Activated CD8-positive, alpha-beta memory T cell treated with anti-CD3 and anti-CD28 coated beads for 36 hours (primary cell): ENCODE measurements around the gene PLD1. TPM values are rescaled to one million over a fixed set of nuclear protein-coding genes. Genes with fewer than 3 reads are reported as not detected.

Experiments
- CTCF ChIA-PET: fragments of 350-600 bp; sonication (Branson Sonifier 250); formaldehyde crosslinking; loops from one replicate; lab custom pipeline; 2021; ENCODE audit warnings: antibody characterized with exemption; lab: Charles Lee
- POLR2A ChIA-PET: fragments of 350-600 bp; sonication (Branson Sonifier 250); formaldehyde crosslinking; loops from one replicate; lab custom pipeline; 2021; ENCODE audit warnings: antibody characterized with exemption; lab: Charles Lee
- total RNA-seq, 2 experiments: library from RNA; stranded (reverse); gene quantifications; one replicate each; pipeline ENCODE4 v1.2.3, GENCODE V29; 2021

Gene PLD1
- total RNA-seq, 2 experiments from 2014 or later: 0.19 to 0.80 TPM

DNA sequence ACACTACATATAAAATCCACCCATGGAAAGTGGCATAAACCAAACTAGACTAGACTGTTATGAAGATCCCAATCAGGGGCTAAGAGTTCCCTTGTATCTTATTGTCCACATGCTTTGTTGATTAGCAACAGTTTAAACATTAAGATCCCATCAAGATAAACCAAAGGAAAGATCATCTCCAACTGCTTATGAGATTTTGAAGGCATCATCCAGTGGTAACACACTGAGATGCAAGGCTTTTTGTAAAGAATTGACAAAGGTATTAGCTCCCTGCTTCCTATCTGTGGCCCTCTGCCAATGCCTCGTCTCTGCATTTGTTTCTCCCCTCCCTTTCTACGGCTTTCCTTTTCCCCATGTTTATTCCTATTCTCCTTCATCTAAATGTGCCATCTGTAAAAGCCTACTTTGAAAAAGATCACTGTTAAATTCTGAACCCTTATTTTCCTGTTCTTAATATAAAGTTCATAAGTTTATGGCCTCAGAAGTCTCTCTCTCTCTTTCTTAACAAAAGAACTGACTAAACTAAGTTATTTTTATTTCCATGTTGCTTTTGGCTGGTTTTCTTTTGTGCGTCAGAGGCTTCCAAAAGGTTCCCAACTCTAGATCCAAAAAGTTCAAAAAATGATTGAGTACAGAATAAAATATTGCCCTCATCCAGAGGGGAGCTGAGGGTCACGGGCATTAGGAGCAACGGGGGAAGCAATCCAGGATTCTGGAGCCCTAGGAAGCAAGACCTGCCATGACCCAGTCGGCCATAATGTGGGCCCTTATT lies 5.5 kb downstream of the PLD1 start:
- CTCF ChIA-PET: no interaction called here
- POLR2A ChIA-PET: no interaction called here

DNA sequence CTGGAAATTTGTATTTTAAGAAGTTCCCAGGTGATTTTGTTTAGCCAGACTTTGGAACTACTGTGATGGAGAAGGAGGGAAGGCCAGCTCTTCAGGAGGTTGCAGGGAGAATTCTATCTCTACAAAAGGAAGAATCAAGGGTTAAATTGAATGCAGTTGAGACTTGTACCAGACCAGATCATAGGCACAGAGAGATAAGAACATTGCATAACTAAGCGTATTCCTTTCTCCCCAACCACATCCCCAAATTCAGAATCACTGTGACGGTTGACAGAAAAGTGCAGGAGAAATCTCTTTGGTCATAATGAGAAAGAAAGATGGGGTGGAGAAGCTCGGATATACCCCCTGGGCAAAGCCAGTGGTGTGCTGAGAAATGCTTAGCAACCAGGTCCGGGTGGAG lies 7.2 kb downstream of the PLD1 start:
- ChIA-PET CTCF (no interaction called here), POLR2A (no interaction called here)

DNA sequence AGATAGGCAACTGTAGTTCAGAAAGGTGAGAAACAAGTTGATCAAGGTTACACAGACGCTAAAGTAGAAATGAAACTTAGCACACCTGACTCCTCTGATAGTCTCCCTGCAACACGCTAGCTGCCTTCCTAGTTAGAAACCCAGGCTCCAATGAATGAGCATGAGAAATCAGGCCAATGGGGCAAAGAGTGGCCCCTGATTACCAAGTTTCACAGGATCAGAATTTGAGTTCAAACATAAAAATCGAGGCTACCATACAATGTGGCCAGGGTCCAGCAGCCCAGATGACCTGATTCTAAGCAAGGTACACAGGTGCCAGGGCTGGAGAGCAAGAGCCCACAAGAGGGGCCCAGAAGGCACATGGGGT lies 7.7 kb downstream of the PLD1 start:
- ChIA-PET CTCF (no interaction called here), POLR2A (no interaction called here)

DNA sequence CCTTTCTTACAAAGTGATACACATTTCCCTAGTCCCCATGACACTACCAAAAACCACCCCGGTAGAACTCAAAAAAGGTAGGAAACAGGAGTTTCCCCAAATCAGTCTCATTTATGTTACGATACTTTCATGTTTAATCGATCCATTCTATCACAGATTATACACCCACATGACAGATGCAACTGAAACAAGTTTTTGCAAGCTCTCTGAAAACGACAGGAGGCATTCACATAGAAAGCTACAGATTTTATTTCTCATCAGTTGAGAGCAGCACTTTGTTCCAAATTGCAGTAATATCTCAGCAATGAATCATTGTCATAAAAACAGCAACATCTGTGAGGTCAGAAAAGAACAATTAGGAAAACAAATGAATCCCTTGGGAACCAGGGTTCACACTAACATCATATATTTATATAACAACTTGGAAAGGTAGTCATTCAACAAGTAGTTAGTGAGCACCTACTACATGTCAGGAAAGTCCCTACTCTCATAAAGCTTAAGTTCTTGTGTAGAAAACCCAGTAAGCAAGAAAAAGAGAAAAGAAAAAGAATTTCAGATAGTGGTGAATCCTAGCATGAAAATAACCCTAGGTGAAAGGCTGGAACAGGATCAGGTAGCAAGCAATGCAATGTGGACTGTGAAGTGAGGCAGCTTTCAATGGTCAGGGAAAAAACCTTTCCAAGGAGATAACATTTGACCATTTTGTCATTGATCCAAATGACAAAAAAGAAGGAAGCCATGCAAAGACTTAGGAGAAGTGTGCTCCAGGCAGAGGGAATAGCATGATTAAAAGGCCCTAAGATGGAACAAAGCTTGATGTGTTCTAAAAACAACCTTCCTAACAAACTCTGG lies 8.3 kb downstream of the PLD1 start:
- CTCF ChIA-PET: no interaction called here
- POLR2A ChIA-PET: no interaction called here

- ChIA-PET POLR2A (no interaction called here), CTCF (no interaction called here)
Measured at GRCh38 chr3:171799501-171799900, 10.8 kb downstream of the PLD1 start.

- POLR2A ChIA-PET: no interaction called here
- CTCF ChIA-PET: no interaction called here
Measured at GRCh38 chr3:171797873-171798272, 12.4 kb downstream of the PLD1 start.

GRCh38 chr3:171797265-171797679 lies 13.0 kb downstream of the PLD1 start:
- CTCF ChIA-PET: no interaction called here

DNA sequence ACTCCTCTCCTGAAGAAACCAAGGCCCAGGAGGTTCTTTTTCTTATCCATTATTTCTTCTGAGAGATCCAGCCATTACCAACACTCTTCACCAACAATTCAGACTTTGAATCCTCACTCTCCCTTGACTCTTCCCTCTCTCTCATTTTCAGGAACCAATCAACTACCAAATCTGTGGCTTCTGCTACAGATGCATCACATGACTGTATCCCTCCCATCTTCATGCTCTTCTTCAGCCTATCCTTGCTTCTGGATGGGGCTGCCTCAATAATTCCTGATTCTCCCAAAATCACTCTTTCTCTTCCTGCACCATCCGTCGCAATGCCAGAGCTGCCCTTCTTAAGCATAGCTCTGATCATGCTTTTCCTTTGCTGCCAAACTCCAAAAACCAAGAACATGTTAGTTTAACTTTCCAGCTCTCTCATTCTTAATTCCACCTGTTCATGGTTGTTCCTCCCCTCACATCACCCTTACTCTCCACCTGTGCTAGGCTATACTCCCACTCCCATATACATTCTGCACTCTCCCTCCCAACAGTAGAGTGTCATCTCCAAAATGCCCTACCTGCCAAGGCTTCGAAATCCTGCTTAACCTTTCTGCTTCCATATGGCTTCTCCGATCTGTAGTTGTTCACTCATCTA lies 13.5 kb downstream of the PLD1 start:
- CTCF ChIA-PET: no interaction called here
- POLR2A ChIA-PET: no interaction called here

More at GRCh38 chr3:171797265-171797679, 13.0 kb downstream of the PLD1 start:
- POLR2A ChIA-PET: no interaction called here

DNA sequence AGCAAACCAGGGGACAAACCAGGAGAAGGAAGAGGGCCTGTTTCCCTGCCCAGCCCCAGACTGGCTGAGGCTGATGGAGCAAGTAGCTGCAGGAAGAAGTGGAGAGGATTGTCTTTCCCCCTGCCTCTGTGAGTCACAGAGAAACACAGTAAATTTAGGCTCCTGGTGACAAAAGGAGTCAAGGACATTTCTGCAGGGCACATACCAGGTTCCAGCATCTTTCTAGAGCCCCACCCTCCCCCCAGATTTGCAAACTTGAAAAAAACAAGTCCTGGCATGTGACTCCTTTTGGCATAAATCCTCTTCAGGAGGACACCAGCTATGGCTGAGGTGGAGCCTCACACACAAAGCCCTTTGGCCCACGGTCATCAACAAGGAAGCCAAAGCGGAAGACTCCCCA lies 17.8 kb downstream of the PLD1 start:
- ChIA-PET CTCF (no interaction called here), POLR2A (no interaction called here)

GRCh38 chr3:171791692-171792076 lies 18.6 kb downstream of the PLD1 start:
- CTCF ChIA-PET: no interaction called here
- POLR2A ChIA-PET: no interaction called here

- CTCF ChIA-PET: no interaction called here
- POLR2A ChIA-PET: no interaction called here
Measured at GRCh38 chr3:171790898-171791691, 19.2 kb downstream of the PLD1 start.

GRCh38 chr3:171790574-171790897 lies 19.7 kb downstream of the PLD1 start:
- POLR2A ChIA-PET: no interaction called here
- CTCF ChIA-PET: no interaction called here

GRCh38 chr3:171789759-171790505 lies 20.4 kb downstream of the PLD1 start:
- CTCF ChIA-PET: no interaction called here
- POLR2A ChIA-PET: no interaction called here

DNA sequence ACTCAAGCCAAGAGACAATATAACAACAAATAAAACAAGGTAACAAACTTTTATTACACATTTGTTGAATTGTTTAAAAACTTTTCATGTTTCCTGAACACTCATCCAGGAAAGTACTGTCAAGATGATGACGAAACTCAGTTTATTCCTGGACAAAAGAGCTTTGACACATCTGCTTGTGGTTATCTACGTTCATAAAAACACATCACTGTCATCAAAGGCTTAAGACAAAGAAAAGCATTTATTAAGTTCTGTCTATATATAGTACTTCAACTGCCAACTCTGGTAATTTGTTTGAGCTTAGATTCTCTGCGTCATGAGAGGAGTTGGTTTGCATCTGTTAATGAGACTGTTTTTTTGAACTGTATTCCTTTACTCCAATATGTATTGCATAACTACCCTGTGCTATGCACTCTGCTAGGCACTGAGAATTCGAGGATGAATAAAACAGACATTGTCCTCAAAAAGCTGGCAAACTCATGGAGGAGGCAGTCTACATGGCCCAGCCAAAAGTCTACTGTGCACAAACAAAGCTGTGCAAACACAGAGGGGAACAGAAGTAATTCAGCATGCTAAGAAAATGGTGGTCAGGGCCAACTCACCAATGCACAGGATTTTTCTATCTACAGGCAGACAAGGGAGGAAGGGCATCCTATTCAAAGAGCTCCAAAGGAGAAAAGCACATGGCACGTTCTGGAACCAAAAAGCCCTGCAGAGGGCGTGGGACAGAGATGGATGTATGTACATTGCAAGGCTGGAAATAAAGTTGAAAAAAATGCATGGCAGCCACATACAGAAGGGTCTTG lies 21.5 kb downstream of the PLD1 start:
- ChIA-PET POLR2A (no interaction called here), CTCF (interaction anchor here (1.5 kb wide), 1 partner anchor 16 kb away, joined by 3 read pairs; no protein-coding TSS in a partner anchor)

DNA sequence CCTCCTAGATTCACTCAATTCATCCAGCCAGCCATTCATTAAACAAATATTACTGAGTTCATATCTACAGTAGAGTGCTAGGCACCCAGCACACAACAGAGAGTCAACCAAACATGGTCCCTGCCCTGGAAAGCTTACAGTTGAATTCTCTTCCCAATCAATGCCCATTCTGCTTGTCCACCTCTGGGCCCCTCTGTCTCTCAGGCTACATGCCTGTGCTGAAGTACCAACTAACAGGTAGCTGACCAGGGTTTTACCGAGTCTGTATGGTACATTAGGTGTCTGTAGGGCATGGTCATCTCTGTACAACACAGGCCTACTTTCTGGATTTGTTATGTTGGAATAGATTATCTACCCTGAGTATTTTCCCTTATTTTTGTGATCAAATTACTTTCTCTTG lies 23.3 kb downstream of the PLD1 start:
- ChIA-PET POLR2A (no interaction called here), CTCF (interaction anchor here (1.5 kb wide), 1 partner anchor 15 kb away, joined by 3 read pairs; no protein-coding TSS in a partner anchor)

DNA sequence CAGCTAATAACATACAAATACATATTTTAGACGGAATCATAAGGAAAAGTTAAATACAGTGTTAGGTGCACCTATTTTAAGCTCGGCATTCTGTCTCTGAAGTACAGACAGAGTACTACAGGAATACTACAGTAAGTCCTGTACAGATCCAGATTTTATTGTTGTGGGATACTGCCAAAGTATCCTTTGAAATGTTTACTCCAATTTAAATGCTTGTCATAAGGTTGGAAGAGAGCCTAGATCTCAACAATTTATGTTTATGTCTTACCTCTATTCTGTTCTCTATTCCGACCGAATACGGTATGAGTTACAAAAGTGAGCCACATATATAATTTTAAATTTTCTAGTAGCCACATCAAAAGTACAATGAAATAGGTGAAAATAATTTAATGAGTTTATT lies 25.3 kb downstream of the PLD1 start:
- ChIA-PET CTCF (interaction anchor here (1.0 kb wide), 1 partner anchor 9 kb away, joined by 3 read pairs; no protein-coding TSS in a partner anchor), POLR2A (no interaction called here)

GRCh38 chr3:171784387-171784786 lies 25.9 kb downstream of the PLD1 start:
- ChIA-PET CTCF (interaction anchor here (1.0 kb wide), 1 partner anchor 8 kb away, joined by 3 read pairs; no protein-coding TSS in a partner anchor), POLR2A (no interaction called here)

DNA sequence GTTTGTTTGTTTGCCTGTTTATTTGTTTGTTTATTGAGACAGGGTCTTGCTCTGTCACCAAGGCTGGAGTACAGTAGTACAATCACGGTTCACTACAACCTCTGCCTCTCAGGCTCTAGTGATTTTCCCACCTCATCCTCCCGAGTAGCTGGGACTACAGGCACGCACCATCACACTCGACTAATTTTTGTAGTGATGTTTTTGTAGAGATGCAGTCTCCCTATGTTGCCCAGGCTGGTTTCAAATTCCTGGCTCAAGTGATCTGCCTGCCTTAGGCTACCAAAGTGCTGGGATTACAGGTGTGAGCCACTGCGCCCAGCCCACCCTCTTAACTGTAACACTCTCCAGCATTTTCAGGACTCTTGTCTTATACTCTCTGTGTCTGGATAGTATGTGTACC lies 26.7 kb downstream of the PLD1 start:
- ChIA-PET CTCF (no interaction called here), POLR2A (no interaction called here)
